Smooth muscle cell of trachea (primary cell): Measurements from ENCODE around the gene AIF1L. TPM values are rescaled to one million over a fixed set of nuclear protein-coding genes. Genes with fewer than 3 reads are reported as not detected.

ENCODE experiments used
- total RNA-seq: library from RNA; depleted of rRNA; stranded (reverse); fragments of >200 nt; gene quantifications from 2 replicates; pipeline ENCODE4 v1.2.1, GENCODE V29; 2014

The AIF1L gene
- total RNA-seq, result 3.1 and 6.8 TPM in 2 replicates

DNA sequence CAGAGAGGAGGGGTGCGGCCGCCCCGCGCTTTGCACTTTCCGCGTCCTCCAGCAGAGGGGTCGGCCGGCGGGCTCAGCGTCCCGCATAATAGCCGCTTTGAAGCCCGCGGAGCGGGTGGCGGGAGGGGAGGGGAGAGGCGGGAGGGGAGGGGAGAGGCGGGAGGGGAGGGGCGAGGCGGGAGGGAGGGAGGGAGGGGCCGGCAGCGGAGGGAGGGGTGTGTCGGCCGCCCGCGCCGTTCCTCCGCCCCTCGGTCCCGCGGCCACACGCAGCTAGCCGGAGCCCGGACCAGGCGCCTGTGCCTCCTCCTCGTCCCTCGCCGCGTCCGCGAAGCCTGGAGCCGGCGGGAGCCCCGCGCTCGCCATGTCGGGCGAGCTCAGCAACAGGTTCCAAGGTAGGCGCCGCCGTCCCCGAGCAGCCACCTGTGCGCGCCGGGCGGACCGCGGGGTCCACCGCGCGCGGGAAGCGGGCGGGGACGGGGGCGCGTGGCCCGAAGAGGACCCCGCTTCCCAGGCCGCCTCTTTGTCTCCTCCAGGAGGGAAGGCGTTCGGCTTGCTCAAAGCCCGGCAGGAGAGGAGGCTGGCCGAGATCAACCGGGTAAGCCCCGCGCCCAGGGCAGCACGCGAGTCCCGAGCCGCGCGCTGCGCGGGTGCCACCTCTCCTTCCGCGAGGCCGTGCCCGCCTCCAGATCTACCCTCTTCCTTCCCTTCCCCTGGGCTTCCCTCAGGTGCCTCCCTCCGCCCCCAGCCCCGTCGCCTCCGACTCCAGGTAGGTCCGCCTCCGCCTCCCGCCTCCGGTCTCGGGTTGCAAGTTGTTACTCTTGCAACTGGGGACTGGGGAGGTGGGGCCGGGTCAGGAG, at the start of gene AIF1L:
TSS of gene AIF1L (plus strand) at position 263 of the 857 bp plus-strand sequence. CDS start at position 362, 99 bp downstream.

DNA sequence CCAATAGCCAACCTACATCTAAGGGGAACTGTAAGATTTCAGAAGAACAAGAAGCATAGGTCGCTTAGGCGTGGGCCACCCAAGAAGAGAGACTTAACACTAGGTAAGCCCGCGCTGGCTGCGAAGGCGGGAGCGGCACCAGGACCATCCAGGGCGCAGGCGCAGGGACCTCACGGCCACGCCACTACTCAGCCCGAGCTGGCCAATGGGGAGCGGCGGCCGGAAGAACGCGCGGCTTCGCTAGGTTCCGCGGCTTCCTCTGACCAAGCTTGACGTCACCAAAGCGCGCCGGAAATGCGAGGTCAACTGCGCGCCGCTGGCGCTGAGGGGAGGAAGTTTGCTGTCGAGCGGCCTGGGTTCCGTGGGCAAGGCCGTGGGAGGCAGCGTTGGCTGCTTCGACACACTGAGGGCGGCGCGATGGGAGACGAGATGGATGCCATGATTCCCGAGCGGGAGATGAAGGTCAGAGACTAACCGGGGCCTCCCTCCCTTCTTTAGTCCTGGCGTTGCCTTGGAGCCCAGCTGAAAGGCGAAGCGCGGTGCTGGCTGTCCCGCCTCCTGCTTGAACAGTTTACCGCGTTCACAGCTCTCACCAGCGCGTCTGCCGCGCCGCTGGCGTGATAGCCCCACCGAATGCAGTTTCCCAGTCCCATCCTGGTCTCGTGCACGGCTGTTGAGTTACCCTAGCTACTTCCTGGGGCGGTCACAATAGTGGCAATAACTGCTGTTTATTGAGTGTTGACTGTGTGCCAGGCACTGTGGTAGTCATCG, 29.1 kb downstream of the AIF1L start, which contains the start of gene NUP214:
TSS of gene NUP214 (plus strand) at position 299 of the 771 bp plus-strand sequence. CDS start at position 418, 119 bp downstream.

Other genes with a start within 250 kb of the AIF1L start
- not detected in 2 replicates for gene QRFP, start 199.7 kb upstream of the AIF1L start, total RNA-seq
- gene FIBCD1, start 157.3 kb upstream of the AIF1L start, total RNA-seq, result 12.2 and 17.5 TPM in 2 replicates
- gene LAMC3, start 87.4 kb upstream of the AIF1L start, total RNA-seq, result 0.29 and 0.33 TPM in 2 replicates
- gene NUP214, start 29.1 kb downstream of the AIF1L start, total RNA-seq, result 17.2 and 21.5 TPM in 2 replicates
- 0.29 and 0.66 TPM in 2 replicates for gene FAM78A, start 180.0 kb downstream of the AIF1L start, total RNA-seq
- gene PLPP7, start 193.2 kb downstream of the AIF1L start, total RNA-seq, result 9.3 and 13.2 TPM in 2 replicates